Kidney glomerular epithelial cell (primary cell): ENCODE data around the gene CDKN2B-AS1.

ENCODE experiments used
- DNase-seq: peaks from one replicate; lab custom pipeline; 2025; lab: John Stamatoyannopoulos, UW

The CDKN2B-AS1 gene

GRCh38 chr9:22005702-22006606, 11.4 kb downstream of the CDKN2B-AS1 start:
- DNase-seq: no peak

- DNase-seq: no peak
Observed at GRCh38 chr9:22008384-22008716, 13.8 kb downstream of the CDKN2B-AS1 start.

- peak; percentile 94 for DNase-seq
Observed at GRCh38 chr9:22008717-22009505, 14.3 kb downstream of the CDKN2B-AS1 start, which contains the start of gene CDKN2B. TSS of gene CDKN2B (minus strand) at chr9:22009305. CDS start at chr9:22008953, 352 bp downstream.

- no peak for DNase-seq
Observed at GRCh38 chr9:22009506-22009867, 14.9 kb downstream of the CDKN2B-AS1 start.

- DNase-seq: no peak
Observed at GRCh38 chr9:22010866-22011625, 16.5 kb downstream of the CDKN2B-AS1 start.

- DNase-seq: no peak
Observed at GRCh38 chr9:22022396-22022795, 27.8 kb downstream of the CDKN2B-AS1 start.

- DNase-seq: no peak
Observed at GRCh38 chr9:22026696-22027095, 32.1 kb downstream of the CDKN2B-AS1 start.

- no peak for DNase-seq
Observed at GRCh38 chr9:22028394-22028793, 33.8 kb downstream of the CDKN2B-AS1 start.

GRCh38 chr9:22029231-22029630, 34.6 kb downstream of the CDKN2B-AS1 start:
- DNase-seq: no peak

- peak; percentile 21 for DNase-seq
Observed at GRCh38 chr9:22030101-22030598, 35.6 kb downstream of the CDKN2B-AS1 start.

GRCh38 chr9:22031655-22032411, 37.2 kb downstream of the CDKN2B-AS1 start:
- no peak for DNase-seq

- no peak for DNase-seq
Observed at GRCh38 chr9:22033012-22033630, 38.5 kb downstream of the CDKN2B-AS1 start.

GRCh38 chr9:22035591-22036011, 41.0 kb downstream of the CDKN2B-AS1 start:
- DNase-seq: no peak

- no peak for DNase-seq
Observed at GRCh38 chr9:22036866-22037626, 42.5 kb downstream of the CDKN2B-AS1 start.

GRCh38 chr9:22037954-22038690, 43.5 kb downstream of the CDKN2B-AS1 start:
- DNase-seq: no peak

GRCh38 chr9:22039258-22039657, 44.7 kb downstream of the CDKN2B-AS1 start:
- DNase-seq: no peak

- peak; percentile 15 for DNase-seq
Observed at GRCh38 chr9:22040760-22041159, 46.2 kb downstream of the CDKN2B-AS1 start.

- no peak for DNase-seq
Observed at GRCh38 chr9:22041344-22041743, 46.8 kb downstream of the CDKN2B-AS1 start.

- no peak for DNase-seq
Observed at GRCh38 chr9:22041775-22042174, 47.2 kb downstream of the CDKN2B-AS1 start.
